GM12878 (cell line): ENCODE results near the gene PHACTR1.

ENCODE experiments used
- ATF2 ChIP-seq: IDR thresholded peaks from 2 replicates; pipeline ENCODE4 v1.6.1; 2012; ENCODE audit warnings: low read length, inconsistent platforms
- BCL3 ChIP-seq: IDR thresholded peaks from 2 replicates; pipeline ENCODE4 v1.6.1; 2011; ENCODE audit warnings: borderline replicate concordance, low read depth, mild to moderate bottlenecking, moderate library complexity, low read length; ENCODE audit not compliant: insufficient read depth, poor library complexity, severe bottlenecking
- CTCF ChIP-seq, 3 experiments: IDR thresholded peaks in 2 of 3; conservative IDR thresholded peaks in 1 of 3; 2 replicates each; pipeline ENCODE4 v1.5.1; 2011; ENCODE audit warnings: low read depth in 3 of 3, low read length in 3 of 3, mild to moderate bottlenecking in 3 of 3, control low read depth in 2 of 3, moderate library complexity in 2 of 3, inconsistent platforms in 1 of 3, mixed read lengths in 1 of 3; ENCODE audit not compliant: control insufficient read depth in 2 of 3, insufficient read depth in 1 of 3; ENCODE audit errors: extremely low read depth in 1 of 3
- MTA3 ChIP-seq: IDR thresholded peaks from 2 replicates; pipeline ENCODE4 v1.6.1; 2012; ENCODE audit warnings: low read length, inconsistent platforms, borderline replicate concordance
- TAF1 ChIP-seq: IDR thresholded peaks from 2 replicates; pipeline ENCODE4 v1.6.1; 2011; ENCODE audit warnings: mild to moderate bottlenecking, low read depth, low read length, borderline replicate concordance
- ZSCAN29 ChIP-seq: fragments of 450-650 bp; IDR thresholded peaks from 2 replicates; pipeline ENCODE4 v1.6.1; 2017; ENCODE audit warnings: mild to moderate bottlenecking, moderate library complexity
- TF ChIP-seq, protein P1 (sequence below): fragments of 450-650 bp; IDR thresholded peaks from 2 replicates; pipeline ENCODE4 v1.6.1; 2017; ENCODE audit warnings: mild to moderate bottlenecking

DNA sequence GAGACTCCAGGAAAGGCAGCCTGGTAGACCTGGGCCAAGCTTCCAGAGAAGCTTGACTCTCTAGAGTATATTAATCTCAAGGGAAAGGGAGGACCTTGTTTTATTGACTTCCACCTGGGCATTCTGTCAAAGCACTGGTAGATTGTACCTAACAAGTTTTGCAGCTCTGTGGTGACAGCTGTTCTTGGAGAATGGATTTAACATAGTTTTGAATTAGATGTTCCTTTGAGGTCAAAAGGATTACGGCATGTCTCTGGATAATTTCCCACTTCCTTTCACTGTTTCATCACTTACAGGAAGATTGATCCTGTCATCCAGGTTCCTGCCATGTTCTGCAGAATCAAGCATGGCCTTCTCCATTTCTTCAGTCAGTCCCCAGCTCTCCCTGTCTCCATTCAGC, 246.0 kb downstream of the PHACTR1 start:
- TF ChIP-seq CTCF (IDR thresholded peaks at IDR 0.05 in 2 of 3, conservative IDR thresholded peaks at IDR 0.05 in 1 of 3; ENCODE audit: control insufficient read depth in 2 of 3, extremely low read depth in 1 of 3, insufficient read depth in 1 of 3, low read depth in 3 of 3, low read length in 3 of 3) (no peak), TAF1 (no peak), ATF2 (no peak), MTA3 (no peak), ZSCAN29 (no peak), BCL3 (no peak)
- TF ChIP-seq, protein P1, sequence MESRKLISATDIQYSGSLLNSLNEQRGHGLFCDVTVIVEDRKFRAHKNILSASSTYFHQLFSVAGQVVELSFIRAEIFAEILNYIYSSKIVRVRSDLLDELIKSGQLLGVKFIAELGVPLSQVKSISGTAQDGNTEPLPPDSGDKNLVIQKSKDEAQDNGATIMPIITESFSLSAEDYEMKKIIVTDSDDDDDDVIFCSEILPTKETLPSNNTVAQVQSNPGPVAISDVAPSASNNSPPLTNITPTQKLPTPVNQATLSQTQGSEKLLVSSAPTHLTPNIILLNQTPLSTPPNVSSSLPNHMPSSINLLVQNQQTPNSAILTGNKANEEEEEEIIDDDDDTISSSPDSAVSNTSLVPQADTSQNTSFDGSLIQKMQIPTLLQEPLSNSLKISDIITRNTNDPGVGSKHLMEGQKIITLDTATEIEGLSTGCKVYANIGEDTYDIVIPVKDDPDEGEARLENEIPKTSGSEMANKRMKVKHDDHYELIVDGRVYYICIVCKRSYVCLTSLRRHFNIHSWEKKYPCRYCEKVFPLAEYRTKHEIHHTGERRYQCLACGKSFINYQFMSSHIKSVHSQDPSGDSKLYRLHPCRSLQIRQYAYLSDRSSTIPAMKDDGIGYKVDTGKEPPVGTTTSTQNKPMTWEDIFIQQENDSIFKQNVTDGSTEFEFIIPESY = no peak
